Activated CD8-positive, alpha-beta memory T cell treated with anti-CD3 and anti-CD28 coated beads for 1 hour (primary cell): Measurements from ENCODE around the gene DOC2A.

Source experiments
- DNase-seq, 2 donors: peaks; one replicate each; pipeline ENCODE4 v3.0.0-alpha.2; 2020; ENCODE audit warnings: low read depth in 1 of 2; ENCODE audit errors: extremely low read depth in 1 of 2

Gene DOC2A

GRCh38 chr16:29990034-29990433 is 20.8 kb downstream of the DOC2A start:
- no peak for DNase-seq

GRCh38 chr16:29989111-29989858 is 21.5 kb downstream of the DOC2A start:
- no peak for DNase-seq

- no peak for DNase-seq
Measured at GRCh38 chr16:29988346-29989075, 22.3 kb downstream of the DOC2A start.

GRCh38 chr16:29987371-29988085 is 23.3 kb downstream of the DOC2A start:
- DNase-seq, result no peak

- no peak for DNase-seq
Measured at GRCh38 chr16:29986931-29987330, 23.9 kb downstream of the DOC2A start.

GRCh38 chr16:29986231-29986630 is 24.6 kb downstream of the DOC2A start:
- no peak for DNase-seq

- no peak for DNase-seq
Measured at GRCh38 chr16:29985271-29985811, 25.5 kb downstream of the DOC2A start.

- no peak for DNase-seq
Measured at GRCh38 chr16:29984764-29985147, 26.1 kb downstream of the DOC2A start.

GRCh38 chr16:29984137-29984763 is 26.6 kb downstream of the DOC2A start:
- DNase-seq, result no peak

GRCh38 chr16:29983420-29984136 is 27.2 kb downstream of the DOC2A start:
- DNase-seq, result no peak

GRCh38 chr16:29982560-29983419 is 28.0 kb downstream of the DOC2A start:
- DNase-seq, result no peak

- DNase-seq, result no peak
Measured at GRCh38 chr16:29978564-29979270, 32.1 kb downstream of the DOC2A start.

GRCh38 chr16:29978081-29978480 is 32.7 kb downstream of the DOC2A start:
- no peak for DNase-seq

- DNase-seq, result no peak
Measured at GRCh38 chr16:29977063-29977825, 33.6 kb downstream of the DOC2A start.

GRCh38 chr16:29975811-29976511 is 34.9 kb downstream of the DOC2A start:
- no peak for DNase-seq

GRCh38 chr16:29975134-29975538 is 35.7 kb downstream of the DOC2A start:
- no peak for DNase-seq

- no peak for DNase-seq
Measured at GRCh38 chr16:29974291-29975133, 36.3 kb downstream of the DOC2A start.
